Esophagus muscularis mucosa (tissue), 3 donors: ENCODE results near the gene MYRIP.

Experiments
- POLR2A ChIP-seq: fragments of 450-650 bp; IDR thresholded peaks from one replicate; pipeline ENCODE4 v1.6.1; 2017; ENCODE audit warnings: antibody characterized with exemption, moderate library complexity, mild to moderate bottlenecking, low read depth
- POLR2AphosphoS5 ChIP-seq, 2 donors: sonication (generic); formaldehyde crosslinking; IDR thresholded peaks; one replicate each; pipeline ENCODE4 v1.6.1; 2017; ENCODE audit warnings: antibody characterized with exemption in 2 of 2
- TF ChIP-seq, protein P1 (sequence below), 3 experiments: fragments of 200-600 bp in 2 of 3; fragments of 450-650 bp in 1 of 3; sonication (generic) in 2 of 3; IDR thresholded peaks; one replicate each; pipeline ENCODE4 v1.5.1; 2017 to 2019; ENCODE audit warnings: antibody characterized with exemption in 3 of 3, mild to moderate bottlenecking in 2 of 3, moderate library complexity in 1 of 3

DNA sequence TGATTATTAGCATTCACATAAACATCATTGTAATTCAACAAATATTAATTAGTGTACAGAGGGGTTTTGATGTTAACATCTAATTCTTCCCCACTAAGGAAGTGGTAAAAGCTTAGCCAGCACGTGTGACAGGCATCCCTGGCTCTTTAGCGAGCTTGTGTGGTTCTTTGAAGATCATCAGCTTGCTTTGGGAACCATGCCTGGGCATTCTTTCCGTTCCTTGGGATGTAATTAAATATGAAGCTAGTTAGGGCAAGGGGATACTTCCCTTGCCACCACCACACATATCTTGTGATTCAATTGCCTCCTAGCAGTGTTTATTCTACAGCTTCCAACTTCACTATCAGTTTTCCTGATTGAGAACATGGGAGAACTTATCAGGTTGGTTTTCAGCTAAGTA lies 246.5 kb downstream of the MYRIP start:
- TF ChIP-seq POLR2A (no peak), POLR2AphosphoS5 (IDR thresholded peaks at IDR 0.05) (no peak)
- TF ChIP-seq, protein P1, sequence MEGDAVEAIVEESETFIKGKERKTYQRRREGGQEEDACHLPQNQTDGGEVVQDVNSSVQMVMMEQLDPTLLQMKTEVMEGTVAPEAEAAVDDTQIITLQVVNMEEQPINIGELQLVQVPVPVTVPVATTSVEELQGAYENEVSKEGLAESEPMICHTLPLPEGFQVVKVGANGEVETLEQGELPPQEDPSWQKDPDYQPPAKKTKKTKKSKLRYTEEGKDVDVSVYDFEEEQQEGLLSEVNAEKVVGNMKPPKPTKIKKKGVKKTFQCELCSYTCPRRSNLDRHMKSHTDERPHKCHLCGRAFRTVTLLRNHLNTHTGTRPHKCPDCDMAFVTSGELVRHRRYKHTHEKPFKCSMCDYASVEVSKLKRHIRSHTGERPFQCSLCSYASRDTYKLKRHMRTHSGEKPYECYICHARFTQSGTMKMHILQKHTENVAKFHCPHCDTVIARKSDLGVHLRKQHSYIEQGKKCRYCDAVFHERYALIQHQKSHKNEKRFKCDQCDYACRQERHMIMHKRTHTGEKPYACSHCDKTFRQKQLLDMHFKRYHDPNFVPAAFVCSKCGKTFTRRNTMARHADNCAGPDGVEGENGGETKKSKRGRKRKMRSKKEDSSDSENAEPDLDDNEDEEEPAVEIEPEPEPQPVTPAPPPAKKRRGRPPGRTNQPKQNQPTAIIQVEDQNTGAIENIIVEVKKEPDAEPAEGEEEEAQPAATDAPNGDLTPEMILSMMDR (IDR thresholded peaks at IDR 0.05) = no peak
